Stimulated activated CD8-positive, alpha-beta memory T cell treated with anti-CD3 and anti-CD28 coated beads, Interleukin-15, amount 100 ng/mL, for 24 hours (primary cell): ENCODE data around the gene MED9.

ENCODE experiments used
- DNase-seq: peaks from one replicate; pipeline ENCODE4 v3.0.0-alpha.2; 2020; ENCODE audit warnings: low read depth

MED9 gene

DNA sequence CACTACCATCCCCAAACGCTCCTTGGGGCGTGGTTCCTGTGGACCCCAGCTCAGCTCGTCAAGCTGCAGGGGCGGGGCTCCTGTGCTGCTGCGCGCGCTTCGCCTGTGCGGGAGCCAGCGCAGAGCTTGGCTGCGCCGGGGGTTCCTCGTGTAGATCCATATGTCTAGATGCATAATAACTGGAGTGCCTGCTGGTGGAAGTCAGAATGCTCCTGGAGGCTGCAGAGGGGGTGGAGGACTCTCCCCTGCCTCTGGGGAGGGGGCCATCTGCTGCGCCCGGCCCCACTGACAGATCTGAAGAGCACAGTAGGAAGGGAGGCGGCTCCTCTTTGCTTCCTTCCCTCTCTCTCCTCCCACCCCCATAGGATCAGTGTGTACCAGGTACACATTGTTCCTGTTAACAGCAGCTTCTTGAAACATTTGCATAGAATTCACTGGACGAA lies 14.8 kb downstream of the MED9 start:
- no peak for DNase-seq

DNA sequence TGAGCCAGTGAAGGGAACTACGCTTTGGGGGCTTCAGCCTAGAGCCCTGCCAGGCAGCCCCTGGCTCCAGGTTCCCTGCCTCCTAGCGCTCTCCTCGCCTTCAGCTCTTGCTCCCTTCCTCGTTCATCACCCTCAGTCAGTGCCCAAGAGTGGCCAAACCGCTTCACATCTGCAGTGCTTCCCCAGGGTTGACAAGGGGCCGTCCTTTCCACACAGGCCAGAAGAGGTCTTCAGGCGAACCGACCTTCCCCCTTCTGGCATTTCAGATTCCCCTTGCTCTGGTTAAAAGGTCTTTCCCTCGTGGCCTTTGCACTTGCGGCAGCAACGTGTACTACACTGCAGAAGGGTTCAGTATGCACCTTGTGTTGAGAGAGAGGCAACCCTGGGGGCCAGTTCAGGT lies 15.3 kb downstream of the MED9 start:
- no peak for DNase-seq

DNA sequence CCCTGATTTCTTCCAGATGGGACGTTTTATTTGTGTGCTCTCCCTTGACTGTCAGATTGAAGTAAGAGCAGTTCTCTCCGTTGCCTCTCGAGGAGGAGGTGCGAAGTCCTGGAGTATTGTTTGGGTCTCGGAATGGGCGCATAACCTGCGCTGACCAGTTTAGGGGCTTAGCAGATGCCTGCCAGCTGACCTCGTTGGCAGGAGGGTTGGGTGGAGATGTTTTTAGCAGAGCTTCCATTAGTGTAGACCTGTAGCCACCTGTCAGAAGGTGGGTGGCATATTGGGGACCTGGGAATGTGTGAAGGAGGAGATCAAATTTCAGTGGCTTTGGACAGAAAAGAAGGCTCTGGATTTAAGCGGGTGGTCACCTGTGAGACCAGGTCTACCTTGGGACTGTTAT lies 15.8 kb downstream of the MED9 start:
- DNase-seq, result no peak

DNA sequence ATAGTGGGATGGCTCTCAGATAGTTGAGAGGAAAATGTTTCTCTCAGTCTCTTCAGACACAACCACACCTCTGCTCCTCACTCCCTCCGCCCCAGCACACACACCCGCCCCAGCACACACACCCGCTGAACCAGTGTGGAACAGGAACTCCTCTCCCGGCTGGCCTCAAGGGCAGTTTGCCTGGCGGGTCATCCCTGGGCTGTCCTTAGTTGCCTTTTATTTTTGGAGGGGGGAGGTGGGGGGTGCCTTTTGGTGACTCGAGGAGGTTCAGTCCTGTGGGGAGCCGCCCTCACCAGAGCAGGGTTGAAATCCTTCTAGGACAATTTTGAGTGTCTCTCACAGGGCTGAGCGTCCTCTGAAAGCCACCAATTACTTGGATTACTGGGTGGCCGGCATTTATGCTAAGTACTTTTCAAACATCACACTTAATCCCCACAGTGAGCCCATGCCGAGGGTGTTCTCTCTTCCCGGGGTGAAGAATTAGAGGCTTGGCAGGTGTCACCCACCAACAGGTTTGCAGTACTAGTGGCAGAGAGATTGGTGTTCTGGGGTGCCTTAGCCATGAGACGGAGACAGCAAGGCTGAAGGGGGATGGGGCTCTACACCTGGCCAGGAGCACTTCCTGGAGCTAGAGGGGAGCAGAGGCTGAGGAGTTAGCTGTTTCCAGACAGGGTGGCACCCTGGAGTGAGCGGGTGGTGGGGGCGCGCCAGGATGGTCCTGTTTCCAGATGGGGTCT lies 16.6 kb downstream of the MED9 start:
- DNase-seq, result no peak

DNA sequence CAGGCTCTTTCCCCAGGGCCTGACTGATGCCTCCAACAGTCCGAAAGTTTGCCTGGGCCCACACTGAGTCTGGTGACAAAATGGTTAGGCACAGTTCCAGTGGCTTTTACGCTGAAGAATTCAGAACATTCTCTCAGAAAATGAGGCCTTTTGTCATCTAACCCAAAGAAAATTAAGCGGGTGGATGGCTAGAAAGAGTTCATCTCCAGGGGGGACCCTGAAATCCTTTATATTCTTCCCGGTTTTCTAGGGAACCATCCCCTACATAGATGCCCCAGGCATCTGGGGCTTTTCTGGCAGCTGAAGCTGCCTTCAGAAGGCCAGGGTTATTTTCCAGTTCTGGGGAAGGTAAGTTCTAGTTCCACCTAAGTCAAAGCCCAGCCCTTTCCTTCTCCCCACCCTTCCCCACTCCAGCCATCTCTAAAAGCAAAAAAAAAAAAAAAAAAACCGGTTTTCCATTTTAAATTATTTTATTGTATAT lies 17.2 kb downstream of the MED9 start:
- no peak for DNase-seq

DNA sequence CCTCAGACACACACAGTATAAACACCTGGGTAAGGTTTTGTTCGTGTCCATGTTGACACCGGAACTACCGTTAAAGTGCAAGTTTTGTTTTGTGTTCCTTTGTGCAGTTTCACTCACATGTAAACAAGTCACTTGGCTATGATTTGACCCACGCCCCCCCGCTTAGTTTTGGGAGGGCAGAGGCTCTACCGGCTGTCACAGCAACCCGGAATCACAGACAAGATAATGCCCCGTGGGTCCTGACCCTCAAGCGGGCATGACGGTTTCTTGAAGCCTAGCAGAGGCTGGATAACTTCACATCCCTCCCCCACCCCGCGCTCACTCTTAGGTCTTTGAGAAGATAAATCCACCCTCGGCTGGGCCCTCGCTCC lies 17.7 kb downstream of the MED9 start:
- no peak for DNase-seq

DNA sequence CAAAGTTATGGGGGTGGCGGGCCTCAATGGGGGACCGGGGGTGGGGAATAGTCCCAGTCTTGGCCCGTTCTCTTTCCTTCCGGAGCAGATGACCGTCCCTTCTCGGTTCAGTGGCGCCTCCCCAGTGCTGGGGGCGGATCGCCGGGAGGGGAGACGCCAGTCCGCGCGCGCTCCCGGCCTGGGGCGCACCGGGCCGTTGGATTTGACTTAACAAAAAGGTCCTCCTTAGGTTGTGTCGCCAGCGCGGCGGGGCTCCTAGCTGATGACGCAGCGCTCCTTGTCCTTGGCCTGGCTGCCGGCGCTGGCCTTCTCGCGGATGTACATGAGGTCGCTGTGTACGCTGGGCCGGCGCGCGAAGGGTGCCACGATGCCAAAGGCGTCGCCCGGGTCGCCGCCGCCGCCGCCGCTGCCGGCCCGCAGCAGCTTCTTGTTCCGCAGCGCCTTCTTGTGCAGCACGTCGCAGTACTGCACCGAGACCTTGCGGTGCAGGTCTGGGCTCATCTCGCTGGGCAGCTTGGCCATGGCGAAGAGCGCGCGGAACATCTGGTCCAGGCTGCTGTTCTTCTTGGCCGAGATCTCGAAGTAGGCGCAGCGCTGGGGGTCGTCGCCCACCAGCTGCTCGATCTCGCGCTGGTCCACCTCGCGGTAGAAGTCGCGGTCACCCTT lies 18.2 kb downstream of the MED9 start:
- no peak for DNase-seq

DNA sequence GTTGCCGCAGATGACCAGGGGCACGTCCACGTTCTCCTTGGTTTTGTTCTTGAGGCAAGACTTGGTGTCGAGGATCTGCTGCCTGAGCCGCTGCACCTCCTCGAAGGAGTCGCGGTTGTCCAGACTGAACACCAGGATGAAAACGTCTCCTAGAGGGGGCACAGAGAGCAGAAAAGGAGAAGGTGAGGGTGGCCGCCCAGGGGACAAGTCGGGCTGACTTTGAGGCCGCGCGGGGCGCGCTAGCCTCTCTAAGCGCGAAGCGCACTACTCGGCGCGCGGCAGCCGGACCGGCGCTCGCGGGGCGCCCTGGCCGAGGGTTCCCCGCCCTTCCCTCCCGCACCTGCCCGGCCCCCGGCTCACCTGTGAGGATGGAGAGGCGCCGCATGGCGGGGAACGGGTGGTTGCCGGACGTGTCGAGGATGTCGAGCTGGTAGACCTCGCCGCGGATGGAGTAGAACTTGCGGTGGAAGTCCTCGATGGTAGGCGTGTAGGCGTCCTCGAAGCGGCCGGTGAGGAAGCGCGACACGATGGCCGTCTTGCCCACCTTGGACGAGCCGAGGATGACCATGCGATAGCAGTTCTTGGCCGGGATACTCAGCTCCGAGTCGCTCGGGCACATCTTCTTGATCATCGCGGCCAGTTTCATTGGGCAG lies 18.9 kb downstream of the MED9 start:
- no peak for DNase-seq

DNA sequence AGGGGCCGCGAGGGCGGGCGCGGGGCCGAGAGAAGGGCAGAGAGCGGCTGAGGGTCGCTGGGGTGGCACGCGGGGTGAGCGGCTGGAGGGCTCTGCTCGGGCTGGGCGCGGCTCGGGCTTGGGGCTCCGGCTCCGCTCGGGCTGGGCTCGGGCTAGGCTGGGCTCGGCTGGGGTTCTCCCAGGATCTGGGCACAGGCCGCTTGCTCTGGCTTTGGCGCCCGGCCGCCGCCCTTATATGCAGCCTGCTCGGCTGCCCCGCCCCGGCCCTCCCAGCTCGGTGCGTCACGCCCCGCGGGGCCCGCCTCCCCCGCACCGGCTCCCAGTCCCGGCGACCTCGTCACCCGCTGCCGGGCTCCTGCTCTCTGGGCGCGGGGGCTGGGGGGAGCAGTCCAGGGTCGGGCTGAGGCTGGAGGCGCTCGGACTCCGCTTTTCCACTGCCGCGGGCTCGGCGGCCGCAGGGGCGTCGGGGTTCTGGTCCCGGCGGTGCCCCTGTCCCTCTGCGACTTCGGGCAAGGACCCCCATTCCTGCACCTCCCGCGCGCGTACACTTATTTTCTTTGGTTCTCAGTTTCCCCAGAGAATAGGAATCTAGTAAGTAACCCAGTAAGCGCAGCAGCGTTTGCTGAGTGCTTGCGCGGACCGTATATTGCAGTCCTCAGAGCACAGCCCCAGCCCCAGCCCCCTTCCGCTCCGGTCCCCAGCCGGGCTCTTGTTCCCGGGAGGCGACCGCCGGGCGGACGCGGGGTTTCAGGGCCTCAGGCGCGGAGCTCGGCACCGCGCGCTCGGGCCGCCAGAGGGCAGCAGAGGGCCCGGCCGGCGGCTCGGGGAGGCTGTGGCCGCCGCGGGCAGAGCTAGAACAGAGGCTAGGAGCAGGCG lies 19.6 kb downstream of the MED9 start, which contains the start of gene RASD1:
TSS of gene RASD1 (minus strand) at position 207 of the 876 bp plus-strand sequence. CDS start 214 bp downstream, outside the sequence.
- peak; percentile 66 for DNase-seq

DNA sequence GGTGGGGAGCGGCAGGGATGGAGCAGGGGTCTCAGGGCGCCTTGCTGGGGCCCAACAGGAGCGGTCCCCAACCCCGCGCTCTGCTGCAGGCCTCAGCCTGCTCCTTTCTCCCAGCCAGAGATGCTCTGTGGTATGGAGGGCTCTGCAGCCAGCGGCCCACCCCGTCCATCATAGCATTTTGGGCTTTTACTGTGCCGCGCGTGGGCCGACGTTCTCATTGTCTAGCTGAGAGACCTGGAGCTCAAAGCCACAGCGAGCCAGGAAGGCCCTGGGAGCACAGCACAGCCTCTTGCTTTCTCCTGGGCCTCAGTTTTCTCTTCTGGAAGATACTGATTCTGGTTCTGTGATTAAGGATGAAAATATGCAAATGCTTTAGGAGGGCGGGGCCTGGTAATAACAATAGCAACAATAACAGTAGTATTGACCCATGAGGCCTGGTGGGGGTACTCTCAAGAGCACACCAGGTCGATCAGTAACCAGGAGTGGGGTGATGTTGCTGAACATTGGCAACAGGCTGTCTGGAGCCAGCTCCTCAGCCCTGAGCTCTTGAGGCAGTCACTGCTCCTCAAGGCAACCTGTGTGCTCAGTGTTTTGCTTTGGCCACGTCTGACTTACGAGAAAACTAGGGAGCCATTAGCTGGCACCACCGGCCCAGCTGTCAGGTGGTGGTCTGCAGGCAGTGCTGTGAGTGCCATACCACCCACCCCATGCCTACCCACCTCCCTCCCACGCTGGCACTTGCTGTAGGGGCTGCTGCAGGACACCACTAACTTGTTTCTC lies 20.5 kb downstream of the MED9 start:
- no peak for DNase-seq

DNA sequence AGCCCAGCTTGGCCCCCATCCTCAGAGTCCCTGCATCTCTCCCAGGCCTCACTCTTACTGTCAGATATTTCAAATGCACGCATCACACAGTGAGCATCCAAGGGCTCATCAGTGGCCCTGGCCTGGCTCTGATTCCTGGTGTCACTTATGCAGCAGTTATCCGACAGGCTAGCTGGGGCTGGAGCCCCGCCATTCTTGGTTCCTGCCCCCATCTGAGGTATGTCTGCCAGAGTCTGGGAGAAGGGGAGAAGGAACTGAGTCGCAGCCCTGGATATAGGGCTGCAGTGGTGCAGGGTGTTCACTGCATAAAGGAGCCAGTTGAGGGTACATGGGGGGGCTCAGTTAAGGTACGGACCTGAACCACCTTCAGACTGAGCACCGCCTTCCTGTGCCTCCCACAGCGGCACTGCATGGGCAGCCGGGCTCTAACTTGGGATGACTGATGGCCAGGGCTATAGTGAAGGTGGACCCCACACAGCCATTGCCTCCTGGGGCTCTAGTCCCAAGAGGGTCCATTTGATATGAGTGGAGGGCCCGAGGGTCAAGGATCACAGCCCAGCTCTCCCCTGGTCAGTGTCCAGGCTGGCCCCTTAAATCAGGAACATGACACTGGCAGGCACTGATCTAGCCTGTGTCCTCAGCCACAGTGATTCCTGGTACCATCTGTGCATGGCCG lies 21.2 kb downstream of the MED9 start:
- DNase-seq, result no peak

DNA sequence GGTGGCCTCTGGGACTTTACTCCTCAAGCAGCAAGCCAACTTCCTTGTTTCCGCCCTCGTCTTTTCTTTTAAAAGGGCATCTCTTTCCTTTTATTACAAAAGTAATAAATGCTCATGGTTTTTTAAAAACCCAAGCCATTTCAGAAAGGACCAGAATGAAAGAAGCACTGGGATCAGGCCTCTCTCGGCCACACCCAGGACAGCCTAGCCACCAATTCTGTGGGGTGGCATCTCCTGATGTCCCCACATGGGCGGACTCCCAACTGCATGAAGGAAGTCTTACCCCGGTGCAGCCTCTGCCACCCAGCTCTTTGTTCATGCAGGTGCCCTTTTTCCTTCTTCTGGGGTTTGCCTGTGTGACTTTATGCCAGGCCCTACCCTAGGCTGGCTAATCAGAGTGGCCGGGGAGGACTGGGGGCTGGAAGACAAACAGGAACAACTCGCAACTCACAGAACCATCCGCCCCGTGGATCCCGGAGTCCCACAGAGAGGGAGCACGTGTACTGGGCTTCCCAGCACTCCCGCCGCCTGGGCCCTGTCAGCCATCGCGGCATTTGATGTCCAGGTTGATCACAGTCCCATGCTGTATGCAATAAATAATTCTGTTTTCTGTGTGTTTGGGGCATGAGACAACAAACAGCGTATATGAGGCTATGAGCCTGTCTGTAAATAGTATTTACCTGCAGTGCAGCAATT lies 22.0 kb downstream of the MED9 start:
- DNase-seq, result no peak

DNA sequence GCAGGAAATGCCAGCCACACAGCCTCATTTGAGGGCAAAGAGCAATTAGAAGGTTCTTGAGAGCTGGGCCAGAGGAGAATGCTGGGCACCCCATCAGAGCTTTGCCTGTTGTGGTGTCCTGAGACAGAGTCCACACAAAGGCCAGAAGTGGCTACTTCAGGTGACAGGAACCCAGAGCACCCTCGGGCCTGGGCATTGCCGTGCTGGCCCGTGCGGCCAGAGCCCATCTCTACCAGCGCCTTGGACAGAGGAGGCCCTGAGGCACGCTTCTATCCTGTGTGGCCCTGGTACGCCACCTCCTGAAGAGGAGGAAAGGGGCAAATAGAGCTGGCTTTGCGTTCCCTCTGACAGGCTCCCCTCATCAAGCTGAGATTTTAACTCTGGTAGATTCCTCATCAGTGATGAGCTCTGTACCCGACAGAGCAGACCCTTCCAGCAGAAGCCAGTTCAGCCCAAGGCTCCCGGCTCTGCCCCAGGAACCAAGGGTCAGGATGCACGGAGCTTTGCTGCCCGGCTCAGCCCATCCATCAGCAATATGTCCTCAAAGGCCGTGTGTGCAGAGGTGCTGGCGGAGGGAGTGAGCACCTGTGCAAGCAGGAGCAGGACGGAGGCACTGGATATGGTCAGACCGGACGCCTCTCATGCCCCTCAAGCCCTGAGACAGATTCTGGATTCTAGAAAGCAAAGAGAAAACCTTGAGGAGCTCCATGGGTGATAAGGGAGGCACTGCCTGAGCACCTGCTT lies 22.8 kb downstream of the MED9 start:
- DNase-seq, result no peak

DNA sequence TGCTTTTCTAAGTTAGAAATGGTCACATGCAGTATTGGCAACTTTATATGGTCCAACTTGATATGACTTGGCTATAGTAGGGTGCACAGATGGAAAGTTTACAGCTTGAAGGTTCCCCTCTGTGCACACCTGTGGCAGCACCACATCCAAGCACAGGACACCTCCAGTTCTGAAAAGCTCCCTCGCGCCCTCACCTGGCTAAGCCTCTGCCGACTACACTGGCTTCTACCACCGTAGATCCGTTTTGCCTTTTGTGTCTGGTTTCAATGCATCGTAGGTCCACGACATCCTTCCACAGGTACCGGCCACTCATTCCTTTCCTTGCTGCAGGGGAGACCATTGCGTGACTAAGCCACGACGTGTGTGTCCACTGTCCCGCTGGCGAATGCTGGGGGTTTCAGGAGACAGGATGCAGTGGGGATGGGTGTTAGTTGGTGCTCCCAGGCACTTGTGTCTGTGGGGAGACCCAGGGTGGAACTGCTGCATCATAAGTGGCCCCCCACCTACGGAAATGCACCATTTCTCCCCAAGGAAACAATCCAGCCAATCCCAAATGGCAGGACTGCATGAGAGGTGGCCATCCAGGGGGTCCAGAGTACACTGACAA lies 24.3 kb downstream of the MED9 start:
- DNase-seq, result no peak

DNA sequence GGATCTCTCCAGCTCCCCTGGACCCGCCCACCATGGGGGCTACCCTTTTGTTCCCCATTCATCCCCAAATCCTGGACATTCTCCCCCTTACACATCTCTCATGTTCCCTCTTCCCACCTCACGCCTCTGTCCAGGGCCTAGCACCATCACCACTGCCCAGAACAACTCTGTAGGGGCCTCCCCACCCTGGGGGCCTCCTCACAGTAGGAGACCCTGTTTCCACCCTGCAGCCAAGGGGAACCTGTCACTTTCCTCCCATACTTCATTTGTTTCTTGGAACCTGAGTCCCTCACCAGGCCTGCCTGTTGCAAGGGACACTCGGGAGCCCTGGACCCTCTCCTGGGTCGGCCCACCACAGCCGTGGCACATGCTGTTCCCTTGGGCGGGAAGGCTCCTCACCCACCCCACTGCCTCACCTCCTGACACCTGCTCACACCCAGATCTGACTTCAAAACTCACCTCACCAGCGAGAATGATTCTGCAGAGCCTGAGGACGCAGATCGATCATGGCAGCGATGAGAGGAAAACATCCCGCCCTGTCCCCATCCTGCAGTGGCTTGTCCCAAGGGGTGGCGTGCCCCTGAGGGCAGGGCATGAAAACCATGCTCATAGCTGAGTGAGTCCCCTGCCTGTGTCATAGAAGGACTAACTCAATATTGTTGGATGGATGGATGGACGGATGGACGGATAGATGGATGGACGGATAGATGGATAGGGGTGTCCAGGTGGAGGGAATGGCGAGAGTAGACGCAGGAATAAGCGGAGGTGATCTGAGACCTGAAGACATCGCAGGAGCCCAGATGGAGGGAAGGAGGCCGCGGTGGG lies 26.2 kb downstream of the MED9 start:
- DNase-seq, result no peak

DNA sequence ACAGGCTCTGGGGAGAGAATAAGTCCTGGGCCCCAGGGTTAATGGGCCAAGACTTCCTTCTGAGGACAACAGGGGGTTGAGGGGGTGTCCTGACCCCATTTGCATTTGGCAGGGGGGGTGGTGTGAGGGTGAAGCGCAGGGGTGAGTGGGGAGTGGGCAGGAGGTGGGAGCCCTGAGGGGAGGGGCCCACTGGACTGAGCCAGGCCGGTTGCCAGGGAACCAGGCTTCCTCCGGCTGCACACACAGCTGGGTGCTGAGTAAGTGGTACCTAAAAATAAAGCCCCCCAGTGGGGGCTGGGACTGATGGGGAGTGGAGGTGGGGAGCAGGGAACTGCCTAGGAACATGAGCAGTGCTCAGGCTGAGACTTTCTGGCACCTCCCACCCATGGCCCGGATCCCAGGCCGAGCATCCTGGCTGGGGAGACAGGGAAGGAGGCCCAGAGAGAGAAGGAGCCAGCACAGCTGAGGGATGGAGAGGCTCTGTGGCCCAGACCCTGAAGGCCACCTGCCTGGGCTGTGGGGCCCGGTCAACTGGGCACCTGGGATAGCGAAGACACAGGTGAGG lies 26.8 kb downstream of the MED9 start:
- no peak for DNase-seq

DNA sequence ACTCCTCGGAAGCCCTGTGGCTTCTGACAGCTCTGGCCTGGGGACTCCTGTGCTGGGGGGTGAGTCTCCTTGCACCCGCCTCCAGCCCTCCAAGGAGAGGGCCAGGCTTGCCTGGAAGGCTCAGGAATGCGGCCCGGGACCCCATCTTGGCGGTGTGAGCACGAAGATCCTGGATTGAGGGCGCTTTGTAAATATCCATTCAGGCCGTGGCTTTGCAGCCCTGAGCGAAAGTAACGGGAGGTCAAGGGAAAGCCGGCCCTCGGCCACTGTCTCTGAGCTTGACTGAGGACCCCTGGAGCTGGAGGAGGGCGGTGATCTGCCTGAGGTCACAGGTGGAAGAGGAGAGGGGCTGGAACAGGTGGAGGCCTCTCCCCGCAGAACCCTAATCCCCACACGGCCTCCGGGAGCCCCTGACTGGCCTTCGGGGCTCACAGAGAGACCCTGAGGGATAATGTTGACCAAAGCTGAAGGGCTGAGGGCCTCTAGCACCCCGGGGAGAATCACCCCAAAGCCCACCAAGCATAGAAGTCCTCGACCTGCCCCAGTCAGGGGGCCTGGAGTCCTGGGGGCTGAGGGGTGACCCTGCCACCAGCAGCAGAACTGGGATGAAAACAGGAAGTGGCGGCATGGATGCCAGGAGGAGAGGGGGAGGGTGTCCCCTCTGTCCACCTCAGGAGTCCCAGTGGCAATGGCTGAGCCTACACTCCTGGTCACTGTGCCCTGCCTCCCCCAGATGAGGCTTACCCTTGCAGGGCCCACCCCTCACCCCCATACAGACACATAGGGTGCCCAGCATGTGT lies 27.7 kb downstream of the MED9 start:
- no peak for DNase-seq
